RWPE1 (cell line): ENCODE results near the gene PCDH15.

Experiments
- CTCF ChIA-PET: fragments of 350-600 bp; sonication (Branson Sonifier 250); formaldehyde crosslinking; extraction: SDS; loops from one replicate; lab custom pipeline; 2021; lab: Yijun Ruan, JAX
- POLR2A ChIA-PET: fragments of 400-600 bp; formaldehyde crosslinking; extraction: SDS; loops from one replicate; lab custom pipeline; 2020; ENCODE audit warnings: antibody characterized with exemption; ENCODE audit not compliant: low non-redundant PET; lab: Yijun Ruan, JAX
- DNase-seq: peaks from one replicate; pipeline ENCODE4 v3.0.0; 2012; ENCODE audit warnings: low spot score
- H3K27ac ChIP-seq: fragments of 450-650 bp; 2 replicates; pipeline ENCODE4 v1.5.1; 2017
- TF ChIP-seq, protein P1 (sequence below): fragments of 450-650 bp; conservative IDR thresholded peaks from 2 replicates; pipeline ENCODE4 v1.5.1; 2017; ENCODE audit warnings: low read depth, mild to moderate bottlenecking

Gene PCDH15

DNA sequence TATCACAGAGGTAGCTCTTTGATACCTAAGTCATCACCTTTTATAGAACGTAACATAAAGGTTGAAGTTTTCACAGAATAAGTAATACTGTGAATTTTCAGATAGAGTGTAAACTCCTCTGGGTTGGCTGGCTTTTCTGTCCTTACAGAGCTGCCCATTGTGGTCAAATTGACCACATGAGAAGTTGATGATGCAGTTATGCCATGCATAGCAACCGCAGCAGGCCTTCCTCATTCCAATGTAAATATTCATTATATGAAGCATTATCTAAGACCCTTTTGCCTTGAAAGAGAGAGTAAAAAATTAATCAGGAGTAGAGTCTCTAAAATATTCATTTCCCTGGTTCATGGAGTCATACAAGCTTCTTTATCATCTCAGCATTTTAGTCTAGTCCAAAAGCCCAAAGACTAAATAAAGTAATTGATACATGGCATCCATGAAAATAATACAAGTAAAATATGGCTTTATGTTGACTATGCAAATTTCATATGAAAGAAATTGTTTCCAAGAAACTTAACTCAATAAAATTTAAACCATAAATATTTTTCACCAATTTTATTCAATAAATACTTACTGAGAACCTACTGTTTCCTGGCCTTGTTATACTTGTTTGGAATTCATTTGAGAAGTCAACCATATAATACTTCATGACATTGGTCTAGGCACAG lies 516.4 kb downstream of the PCDH15 start:
- H3K27ac ChIP-seq: no peak overlapping the region
- ChIA-PET POLR2A (no interaction called here), CTCF (no interaction called here)
- no peak for DNase-seq
- TF ChIP-seq, protein P1, sequence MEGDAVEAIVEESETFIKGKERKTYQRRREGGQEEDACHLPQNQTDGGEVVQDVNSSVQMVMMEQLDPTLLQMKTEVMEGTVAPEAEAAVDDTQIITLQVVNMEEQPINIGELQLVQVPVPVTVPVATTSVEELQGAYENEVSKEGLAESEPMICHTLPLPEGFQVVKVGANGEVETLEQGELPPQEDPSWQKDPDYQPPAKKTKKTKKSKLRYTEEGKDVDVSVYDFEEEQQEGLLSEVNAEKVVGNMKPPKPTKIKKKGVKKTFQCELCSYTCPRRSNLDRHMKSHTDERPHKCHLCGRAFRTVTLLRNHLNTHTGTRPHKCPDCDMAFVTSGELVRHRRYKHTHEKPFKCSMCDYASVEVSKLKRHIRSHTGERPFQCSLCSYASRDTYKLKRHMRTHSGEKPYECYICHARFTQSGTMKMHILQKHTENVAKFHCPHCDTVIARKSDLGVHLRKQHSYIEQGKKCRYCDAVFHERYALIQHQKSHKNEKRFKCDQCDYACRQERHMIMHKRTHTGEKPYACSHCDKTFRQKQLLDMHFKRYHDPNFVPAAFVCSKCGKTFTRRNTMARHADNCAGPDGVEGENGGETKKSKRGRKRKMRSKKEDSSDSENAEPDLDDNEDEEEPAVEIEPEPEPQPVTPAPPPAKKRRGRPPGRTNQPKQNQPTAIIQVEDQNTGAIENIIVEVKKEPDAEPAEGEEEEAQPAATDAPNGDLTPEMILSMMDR: no peak

DNA sequence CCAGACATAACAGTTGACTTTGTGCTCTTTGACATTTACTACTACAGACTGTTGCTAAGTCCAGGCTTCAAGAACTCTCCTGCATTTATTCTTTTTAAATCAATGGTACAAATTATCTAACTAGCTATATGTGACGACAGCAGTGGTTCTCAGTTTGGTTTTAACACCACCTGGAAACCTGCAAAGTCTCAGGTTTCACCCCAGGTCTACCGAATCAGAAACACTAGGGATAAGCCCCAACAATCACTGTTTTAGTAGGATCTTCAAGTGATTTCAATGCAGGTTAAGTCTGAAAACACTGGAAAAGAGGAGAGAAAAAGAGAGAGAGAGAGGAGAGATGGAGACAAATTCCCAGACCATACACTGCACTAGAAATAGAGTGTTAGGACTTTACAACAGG lies 519.0 kb downstream of the PCDH15 start:
- ChIA-PET CTCF (no interaction called here), POLR2A (no interaction called here)
- TF ChIP-seq, protein P1: no peak
- no peak overlapping the region for H3K27ac ChIP-seq
- DNase-seq: no peak

DNA sequence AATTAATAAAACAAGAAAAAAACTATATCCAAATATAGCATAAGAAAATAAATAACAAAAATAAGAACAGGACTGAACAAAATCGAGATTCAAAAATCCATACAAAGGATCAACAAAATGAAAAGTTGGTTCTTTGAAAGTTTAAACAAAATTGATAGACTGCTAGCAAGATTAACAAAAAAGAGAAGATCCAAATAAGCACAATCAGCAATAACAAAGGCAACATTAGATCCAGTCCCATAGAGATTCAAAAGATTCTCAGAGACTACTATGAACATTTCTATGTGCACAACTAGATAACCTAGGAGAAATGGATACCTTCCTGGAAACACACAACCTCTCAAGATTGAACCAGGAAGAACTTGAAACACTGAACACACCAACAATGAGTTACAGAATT lies 534.6 kb downstream of the PCDH15 start:
- TF ChIP-seq, protein P1: no peak
- H3K27ac ChIP-seq: no peak overlapping the region
- no peak for DNase-seq
- CTCF ChIA-PET: no interaction called here
- POLR2A ChIA-PET: no interaction called here

DNA sequence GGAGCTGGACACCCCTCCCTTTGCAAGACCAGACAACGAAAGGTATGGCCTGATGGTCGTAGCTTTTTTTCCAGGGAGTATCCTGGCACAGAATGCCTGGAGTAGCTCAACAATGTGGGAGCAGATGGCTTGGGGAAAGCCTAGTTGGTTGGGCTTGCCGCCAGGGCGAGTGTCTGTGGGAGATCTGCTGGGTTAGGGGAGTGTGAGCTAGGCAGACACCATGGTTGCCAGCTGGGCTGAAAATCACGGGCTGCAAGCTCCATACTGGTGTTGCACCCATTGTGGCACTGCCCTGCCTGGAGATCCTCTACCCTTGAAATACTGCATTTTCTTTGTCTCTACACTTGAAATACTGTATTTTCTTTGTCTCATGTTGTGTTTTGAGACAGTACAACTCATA lies 538.3 kb downstream of the PCDH15 start:
- no peak for DNase-seq
- ChIA-PET CTCF (no interaction called here), POLR2A (no interaction called here)
- no peak overlapping the region for H3K27ac ChIP-seq
- TF ChIP-seq, protein P1: no peak

DNA sequence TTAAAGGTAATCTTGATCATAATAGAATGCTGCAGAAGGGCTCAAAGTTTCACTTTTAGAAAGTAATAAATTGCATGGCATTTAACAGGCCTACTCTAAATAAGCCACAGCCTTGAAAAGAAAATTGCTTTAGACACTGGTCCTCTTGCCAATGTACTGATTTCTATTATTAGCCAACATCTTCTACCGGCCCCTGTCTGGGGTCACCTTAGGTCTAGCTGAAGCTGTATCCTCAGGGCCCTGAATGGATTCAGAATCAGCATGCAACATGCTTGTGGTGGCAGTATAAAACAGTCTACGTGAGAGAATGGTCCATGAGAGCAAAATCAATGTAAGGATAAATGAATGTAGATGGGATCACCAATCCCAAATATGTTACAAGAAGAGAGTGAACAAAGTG lies 541.9 kb downstream of the PCDH15 start:
- POLR2A ChIA-PET: no interaction called here
- TF ChIP-seq, protein P1: no peak
- DNase-seq: no peak

DNA sequence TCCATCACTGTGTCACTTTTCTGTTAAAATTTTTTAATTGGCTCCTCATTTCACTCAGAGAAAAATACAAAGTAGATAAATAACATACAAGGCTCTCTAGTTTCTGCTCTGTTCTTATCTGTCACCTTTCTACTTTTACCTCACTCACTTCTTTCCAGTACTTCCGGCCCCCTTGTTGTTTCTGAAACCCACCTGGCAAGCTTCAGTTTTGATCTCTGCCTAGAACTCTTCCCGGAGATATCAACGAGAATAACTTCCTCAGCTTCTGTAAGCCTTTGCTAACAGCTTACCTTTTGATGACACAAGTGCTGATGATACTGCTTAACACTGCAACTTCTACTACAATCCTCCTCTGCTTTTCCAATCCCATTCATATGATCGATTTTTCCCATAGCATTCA lies 566.2 kb downstream of the PCDH15 start:
- POLR2A ChIA-PET: no interaction called here
- TF ChIP-seq, protein P1: no peak
- DNase-seq: no peak
- H3K27ac ChIP-seq: no peak overlapping the region
- CTCF ChIA-PET: no interaction called here

More for the DNA sequence above, 541.9 kb downstream of the PCDH15 start:
- CTCF ChIA-PET: no interaction called here
- no peak overlapping the region for H3K27ac ChIP-seq
